GM12892 (cell line): ENCODE results near the gene DNAJB8.

Experiments
- POLR2A ChIP-seq: IDR thresholded peaks from 2 replicates; pipeline ENCODE4 v1.6.1; 2011; ENCODE audit warnings: low read depth, low read length, control low read depth
- POLR2AphosphoS5 ChIP-seq: IDR thresholded peaks from 2 replicates; pipeline ENCODE4 v1.6.1; 2011; ENCODE audit warnings: low read depth, low read length, control low read depth
- TAF1 ChIP-seq: IDR thresholded peaks from 2 replicates; pipeline ENCODE4 v1.6.1; 2011; ENCODE audit warnings: low read depth, mild to moderate bottlenecking, control low read depth, low read length, borderline replicate concordance

DNA sequence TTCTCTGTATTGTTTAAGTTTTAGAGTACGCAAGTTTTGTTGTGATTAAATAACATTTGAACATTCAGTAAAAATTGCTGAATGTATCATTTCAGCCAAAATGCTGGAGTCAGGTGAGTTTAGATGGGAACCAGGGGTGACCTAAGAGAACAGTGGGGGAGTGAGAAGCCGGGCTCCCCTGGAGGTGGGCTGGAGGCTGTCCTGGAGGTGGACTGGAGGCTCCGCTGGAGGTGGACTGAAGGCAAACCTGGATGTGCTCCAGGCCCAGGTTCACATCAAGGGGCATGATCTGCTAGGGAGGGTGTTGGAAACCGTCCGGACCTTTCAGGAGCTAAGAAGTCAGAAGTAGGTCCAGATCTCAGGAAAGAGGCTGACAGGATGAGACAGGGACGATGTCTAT, 23.7 kb downstream of the DNAJB8 start:
- TF ChIP-seq POLR2AphosphoS5 = no peak
- no peak for TF ChIP-seq POLR2A
- no peak for TF ChIP-seq TAF1
